Stimulated activated naive CD8-positive, alpha-beta T cell treated with anti-CD3 and anti-CD28 coated beads, Interleukin-15, Interleukin-2, amounts not matched to agents 100 ng/mL and 50 ng/mL, for 24 hours (primary cell): ENCODE results near the gene CSTF1.
A peak's percentile ranks its signal among the peaks of the same experiment; 100 is the strongest.

ENCODE experiments used
- H3K27ac Mint-ChIP-seq: one replicate; pipeline ENCODE4 v1.8.0; 2021; ENCODE audit warnings: mild to moderate bottlenecking, mixed read lengths
- H3K27me3 Mint-ChIP-seq: one replicate; pipeline ENCODE4 v1.8.0; 2021; ENCODE audit warnings: mixed read lengths
- H3K36me3 Mint-ChIP-seq: one replicate; pipeline ENCODE4 v1.8.0; 2021; ENCODE audit warnings: low read depth, mixed read lengths
- H3K4me1 Mint-ChIP-seq: one replicate; pipeline ENCODE4 v1.8.0; 2021; ENCODE audit warnings: low read depth, mixed read lengths
- H3K4me3 Mint-ChIP-seq: one replicate; pipeline ENCODE4 v1.8.0; 2021; ENCODE audit warnings: mild to moderate bottlenecking, mixed read lengths
- H3K9me3 Mint-ChIP-seq: one replicate; pipeline ENCODE4 v1.8.0; 2021; ENCODE audit warnings: mixed read lengths

Gene CSTF1

DNA sequence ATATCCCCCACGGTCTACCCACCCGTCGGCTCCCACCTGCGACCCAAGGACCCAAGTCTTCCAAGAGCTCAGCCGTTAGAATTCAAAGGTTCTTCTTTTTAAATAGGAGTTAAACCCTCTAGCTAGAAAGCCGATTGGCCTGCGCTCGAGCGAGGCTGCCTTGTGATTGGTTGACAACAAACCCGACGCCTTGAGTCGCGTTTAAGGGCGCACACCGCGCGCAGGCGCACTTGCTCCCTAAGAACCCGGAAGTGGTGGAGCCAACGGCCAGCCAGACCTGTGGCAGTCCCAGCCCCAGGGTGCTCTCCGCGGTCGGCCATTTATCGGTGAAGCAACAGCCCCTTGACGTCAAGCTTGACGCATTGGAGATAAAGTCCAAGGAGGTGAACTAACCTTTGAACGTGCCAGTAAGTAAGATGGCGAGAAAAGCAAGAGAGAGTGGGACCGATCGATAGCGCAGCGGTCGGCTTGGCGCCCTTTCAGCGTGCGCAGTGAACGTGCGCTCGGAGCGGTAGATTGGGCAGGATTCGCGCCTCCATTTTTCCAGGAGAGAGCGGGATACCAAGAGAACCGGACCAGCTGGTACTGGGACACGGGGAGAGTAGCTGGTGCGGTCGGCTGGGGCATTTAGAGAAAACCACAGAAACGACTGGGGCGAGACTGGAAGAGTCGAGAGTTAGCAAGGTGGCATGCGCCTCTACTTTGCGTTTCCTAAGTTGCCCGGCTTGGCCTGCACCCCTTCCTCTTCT, at the start of gene CSTF1, which contains the start of gene AURKA:
Gene CSTF1, plus strand, starts transcription at position 514 of the 749 bp plus-strand sequence. CDS start 2,908 bp downstream, outside the sequence.
Gene AURKA, minus strand, starts transcription at position 84 of the 749 bp plus-strand sequence. CDS start 4,018 bp downstream, outside the sequence.
- Mint-ChIP-seq H3K27ac (no peak within 1 kb of the TSS), H3K9me3 (no peaks in the 10 kb centered on the region), H3K27me3 (no peaks in the 10 kb centered on the region), H3K4me1 (peaks cover 40% of the 10 kb centered on the region), H3K4me3 (no peak within 1 kb of the TSS), H3K36me3 (peaks cover 55% of the 10 kb centered on the region)

DNA sequence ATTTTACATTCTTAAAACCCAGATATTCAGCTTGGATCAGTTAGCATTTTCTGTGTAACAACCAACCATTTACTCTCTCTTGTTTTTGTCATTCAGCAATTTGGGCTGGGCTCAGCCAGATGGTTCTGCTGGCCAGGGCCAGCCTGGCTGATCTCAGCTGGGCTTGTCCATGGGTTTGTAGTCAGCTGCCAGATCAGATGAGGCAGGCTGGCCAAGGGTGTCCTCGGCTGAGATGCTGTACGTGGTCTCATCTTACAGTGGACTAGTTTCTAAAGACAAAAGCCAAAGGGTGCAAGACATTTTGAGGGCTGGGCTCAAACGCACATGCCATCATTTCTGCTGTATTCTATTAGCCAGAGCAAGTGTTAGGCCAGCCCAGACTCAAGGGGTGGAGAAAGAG, 49.7 kb upstream of the CSTF1 start:
- Mint-ChIP-seq H3K4me3 (no peak overlapping the region), H3K27ac (no peak overlapping the region), H3K4me1 (no peaks in the 10 kb centered on the region), H3K36me3 (no peaks in the 10 kb centered on the region), H3K9me3 (no peaks in the 10 kb centered on the region), H3K27me3 (peaks cover 76% of the 10 kb centered on the region)

GRCh38 chr20:56343861-56344381, 48.5 kb upstream of the CSTF1 start:
- Mint-ChIP-seq H3K4me1 (no peaks in the 10 kb centered on the region), H3K36me3 (no peaks in the 10 kb centered on the region), H3K9me3 (no peaks in the 10 kb centered on the region), H3K4me3 (no peak overlapping the region), H3K27me3 (peaks cover 78% of the 10 kb centered on the region), H3K27ac (no peak overlapping the region)

DNA sequence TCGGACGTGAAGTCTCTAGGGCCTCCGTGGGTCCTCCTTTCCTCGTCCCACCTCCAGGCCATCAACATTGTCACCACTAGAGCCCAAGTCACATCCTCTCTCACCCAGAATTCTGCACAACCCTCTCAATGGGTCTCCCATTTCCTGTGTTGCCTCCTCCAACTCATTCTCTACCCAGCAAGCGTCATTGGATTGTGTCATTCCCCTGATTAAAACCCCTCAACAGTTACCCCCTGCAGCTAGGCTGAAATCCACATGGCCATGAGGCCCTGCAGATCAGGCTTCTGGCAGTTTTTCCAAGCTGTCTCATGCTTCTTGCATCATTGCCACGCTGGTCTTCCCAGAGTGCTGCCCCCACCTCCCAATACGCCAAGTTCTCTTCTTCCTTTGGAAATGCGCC, 46.5 kb upstream of the CSTF1 start:
- Mint-ChIP-seq H3K9me3 (no peaks in the 10 kb centered on the region), H3K27me3 (peaks cover 71% of the 10 kb centered on the region), H3K4me1 (no peaks in the 10 kb centered on the region), H3K36me3 (no peaks in the 10 kb centered on the region), H3K27ac (no peak overlapping the region), H3K4me3 (no peak overlapping the region)

DNA sequence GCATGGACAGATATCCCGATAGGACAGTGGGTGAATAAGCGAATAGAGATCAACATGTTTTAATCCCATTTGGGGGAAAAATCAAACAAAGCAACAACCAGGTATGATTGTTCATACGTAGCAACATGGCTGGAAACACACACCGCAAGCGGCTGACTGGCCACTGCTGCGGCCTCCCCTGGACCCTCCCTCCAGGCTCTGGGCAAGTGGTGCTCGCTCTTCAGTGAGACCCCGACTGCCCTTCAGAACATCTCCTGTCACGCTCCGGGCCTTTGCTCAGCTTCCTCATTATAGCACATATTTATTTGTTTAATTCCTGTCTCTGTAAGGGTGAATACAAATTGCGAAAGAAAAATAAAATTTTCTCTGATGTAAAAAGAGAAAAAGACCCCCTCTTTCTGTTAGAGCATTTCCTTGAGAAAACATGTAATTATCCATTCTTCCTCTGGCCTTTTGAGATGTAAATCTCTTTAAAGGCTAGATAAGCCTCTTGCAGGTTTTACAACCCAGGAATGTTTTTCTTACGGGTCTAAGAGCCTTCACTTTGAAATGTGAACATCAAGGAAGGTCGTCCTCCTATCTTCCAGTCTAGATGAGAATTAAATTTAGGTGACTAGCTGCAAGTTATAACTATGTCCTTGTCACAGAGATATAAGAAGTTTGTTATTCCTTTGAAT, 44.7 kb upstream of the CSTF1 start:
- Mint-ChIP-seq H3K4me1 (no peaks in the 10 kb centered on the region), H3K9me3 (no peaks in the 10 kb centered on the region), H3K27me3 (peaks cover 59% of the 10 kb centered on the region), H3K27ac (no peak overlapping the region), H3K36me3 (no peaks in the 10 kb centered on the region), H3K4me3 (no peak overlapping the region)

- no peak overlapping the region for H3K4me3 Mint-ChIP-seq
- no peaks in the 10 kb centered on the region for H3K4me1 Mint-ChIP-seq
- H3K27me3 Mint-ChIP-seq: peaks cover 54% of the 10 kb centered on the region
- no peaks in the 10 kb centered on the region for H3K9me3 Mint-ChIP-seq
- H3K36me3 Mint-ChIP-seq: no peaks in the 10 kb centered on the region
- no peak overlapping the region for H3K27ac Mint-ChIP-seq
Measured at GRCh38 chr20:56348305-56348693, 44.1 kb upstream of the CSTF1 start.

DNA sequence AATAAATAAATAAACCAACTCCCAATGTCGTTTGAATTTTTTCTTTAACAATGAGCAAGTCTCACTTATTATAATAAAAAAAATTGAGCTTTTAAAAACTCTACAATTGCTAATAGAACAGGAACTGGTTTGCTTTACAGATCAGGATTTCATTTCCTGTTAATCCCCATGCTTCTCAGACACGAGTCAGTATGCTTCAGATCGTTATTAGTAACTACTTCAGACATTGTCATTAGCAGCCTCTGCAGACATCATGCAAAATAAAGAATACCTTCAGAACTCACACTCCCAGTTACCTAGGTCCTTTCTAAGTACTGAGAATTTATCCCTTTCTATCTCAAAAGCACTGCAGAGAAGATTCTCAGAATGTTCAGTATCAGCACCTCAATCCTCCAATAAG, 43.7 kb upstream of the CSTF1 start:
- Mint-ChIP-seq H3K9me3 (no peaks in the 10 kb centered on the region), H3K27me3 (peaks cover 50% of the 10 kb centered on the region), H3K4me1 (no peaks in the 10 kb centered on the region), H3K36me3 (no peaks in the 10 kb centered on the region), H3K4me3 (no peak overlapping the region), H3K27ac (no peak overlapping the region)

DNA sequence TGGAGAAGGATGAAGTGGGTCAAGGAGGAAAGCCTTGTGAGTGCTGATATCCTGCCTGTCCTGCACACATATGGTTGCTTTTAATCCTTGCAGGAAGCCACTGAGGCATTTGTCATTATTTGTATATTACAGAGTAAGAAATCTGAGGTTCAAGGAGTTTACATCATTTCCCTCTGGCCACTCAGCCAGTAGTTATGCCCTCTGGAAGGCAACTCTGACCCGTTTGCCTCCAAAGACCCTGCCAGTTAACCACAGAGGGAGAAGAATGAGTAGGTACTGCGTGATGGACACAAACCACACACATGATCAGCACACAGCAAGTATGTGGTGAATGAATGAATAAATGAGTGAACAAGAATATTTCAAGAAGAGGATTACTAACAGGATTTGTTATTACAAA, 41.6 kb upstream of the CSTF1 start:
- peaks cover 33% of the 10 kb centered on the region for H3K27me3 Mint-ChIP-seq
- H3K4me3 Mint-ChIP-seq: no peak overlapping the region
- H3K9me3 Mint-ChIP-seq: no peaks in the 10 kb centered on the region
- H3K27ac Mint-ChIP-seq: no peak overlapping the region
- no peaks in the 10 kb centered on the region for H3K4me1 Mint-ChIP-seq
- H3K36me3 Mint-ChIP-seq: no peaks in the 10 kb centered on the region

GRCh38 chr20:56352345-56353055, 39.9 kb upstream of the CSTF1 start:
- Mint-ChIP-seq H3K27me3 (peaks cover 26% of the 10 kb centered on the region), H3K4me3 (no peak overlapping the region), H3K9me3 (no peaks in the 10 kb centered on the region), H3K27ac (no peak overlapping the region), H3K4me1 (no peaks in the 10 kb centered on the region), H3K36me3 (no peaks in the 10 kb centered on the region)

- Mint-ChIP-seq H3K4me3 (no peak overlapping the region), H3K27ac (no peak overlapping the region), H3K9me3 (no peaks in the 10 kb centered on the region), H3K27me3 (peaks cover 17% of the 10 kb centered on the region), H3K4me1 (peaks cover 7% of the 10 kb centered on the region), H3K36me3 (no peaks in the 10 kb centered on the region)
Measured at GRCh38 chr20:56353356-56353755, 39.1 kb upstream of the CSTF1 start.

GRCh38 chr20:56358070-56358469, 34.4 kb upstream of the CSTF1 start:
- Mint-ChIP-seq H3K27me3 (no peaks in the 10 kb centered on the region), H3K27ac (no peak overlapping the region), H3K9me3 (no peaks in the 10 kb centered on the region), H3K4me3 (peak overlapping the region; percentile 69), H3K4me1 (peaks cover 23% of the 10 kb centered on the region), H3K36me3 (no peaks in the 10 kb centered on the region)

GRCh38 chr20:56358600-56359211, 33.7 kb upstream of the CSTF1 start, which contains the start of gene FAM210B:
Gene FAM210B (plus strand): TSS chr20:56358974. CDS start chr20:56359006, 32 bp downstream.
- Mint-ChIP-seq H3K27ac (peak within 1 kb of the TSS; percentile 58), H3K27me3 (no peaks in the 10 kb centered on the region)

DNA sequence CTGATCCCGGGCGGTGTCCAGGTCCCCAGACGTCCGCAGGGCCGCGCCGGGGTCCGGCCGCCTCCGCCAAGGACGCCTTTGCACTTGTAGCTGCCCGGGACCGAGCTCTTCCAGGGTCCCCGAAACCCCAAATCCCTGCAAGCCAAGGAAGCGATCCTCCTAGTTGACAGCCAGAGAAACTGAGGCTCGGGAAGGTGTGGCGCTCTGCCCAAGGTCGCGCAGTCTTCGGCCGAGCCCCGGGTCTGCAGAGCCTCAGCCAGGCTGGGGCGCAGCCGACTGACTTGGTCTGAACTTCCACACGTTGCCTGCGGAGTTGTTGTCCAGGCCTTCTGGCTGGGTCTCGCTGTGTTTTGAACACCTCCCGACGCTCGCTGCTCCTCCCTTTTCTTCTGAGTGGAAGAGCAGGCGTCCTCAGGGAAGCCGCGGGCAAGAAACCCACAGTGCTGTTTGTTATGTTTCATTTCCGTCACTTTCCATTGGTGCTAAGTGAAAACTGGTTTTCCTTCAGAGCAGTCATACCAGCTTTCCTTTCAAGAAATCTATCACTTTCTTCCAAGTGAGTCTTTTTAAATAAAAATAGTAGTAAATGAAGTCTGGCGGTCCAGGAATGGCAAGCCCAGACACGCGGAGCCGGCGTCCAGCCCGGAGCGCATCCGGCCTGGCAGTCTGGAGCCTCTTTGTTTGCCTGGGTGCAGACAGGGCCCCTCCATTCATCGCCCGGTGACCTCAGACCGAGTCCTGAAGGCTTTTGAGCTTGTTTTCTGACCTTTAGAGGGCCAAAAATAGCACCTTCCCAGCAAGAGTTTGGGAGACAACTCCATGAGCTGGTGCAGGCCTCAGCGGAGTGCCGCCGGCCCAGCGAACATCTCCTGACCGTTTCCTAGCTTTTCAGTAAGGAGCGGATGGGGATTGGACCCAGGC, 33.0 kb upstream of the CSTF1 start:
- Mint-ChIP-seq H3K4me1 (peaks cover 23% of the 10 kb centered on the region), H3K36me3 (no peaks in the 10 kb centered on the region), H3K27me3 (no peaks in the 10 kb centered on the region), H3K9me3 (no peaks in the 10 kb centered on the region), H3K4me3 (peak overlapping the region; percentile 84), H3K27ac (peak overlapping the region; percentile 58)

More at GRCh38 chr20:56358600-56359211, 33.7 kb upstream of the CSTF1 start, which contains the start of gene FAM210B:
- peak within 1 kb of the TSS; percentile 84 for H3K4me3 Mint-ChIP-seq
- H3K36me3 Mint-ChIP-seq: no peaks in the 10 kb centered on the region
- H3K9me3 Mint-ChIP-seq: no peaks in the 10 kb centered on the region
- H3K4me1 Mint-ChIP-seq: peaks cover 23% of the 10 kb centered on the region
